Measurements from ENCODE around the gene SP100. TPM values are rescaled to one million over a fixed set of nuclear protein-coding genes. Genes with fewer than 3 reads are reported as not detected.

SP100 gene
- total and polyA plus RNA-seq, 2 of the 13 experiments (the other 11 are each of a cell fraction or from before 2014, with no cell fraction given): 12.6 to 16.5 TPM

DNA sequence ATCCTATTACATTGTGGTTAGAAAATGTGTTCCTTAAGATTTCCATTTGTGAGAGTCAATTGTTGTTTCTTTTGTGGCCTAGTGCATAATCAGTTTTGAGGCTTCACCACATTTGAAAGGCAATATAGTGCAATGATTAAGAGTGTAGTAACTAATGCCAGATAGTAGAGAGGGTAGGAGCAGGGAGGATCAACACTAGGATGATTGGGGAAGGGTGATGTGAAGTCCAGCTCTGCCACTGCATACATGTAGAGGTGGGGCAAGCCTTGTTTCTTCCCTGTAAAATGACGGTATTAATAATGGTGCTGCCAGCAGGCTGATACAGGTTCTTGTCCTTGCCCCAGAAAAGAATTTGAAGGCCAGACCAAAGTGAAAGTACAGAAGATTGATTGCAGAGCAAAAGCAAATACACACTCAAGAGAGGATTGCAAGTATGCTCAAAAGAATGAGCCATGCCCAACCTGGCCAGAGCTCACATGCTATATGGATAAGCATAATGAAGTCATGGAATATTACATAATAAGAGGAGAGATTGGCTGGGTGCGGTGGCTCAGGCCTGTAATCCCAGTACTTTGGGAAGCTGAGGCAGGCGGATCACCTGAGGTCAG, 8.0 kb downstream of the SP100 start (continued):
- TF ChIP-seq TAF15 (IDR thresholded peaks at IDR 0.05; ENCODE audit: low read depth, low read length, poor library complexity, severe bottlenecking): no peak
- TF ChIP-seq ZNF468 (CRISPR knock-in tag; IDR thresholded peaks at IDR 0.05): no peak
- no peak for TF ChIP-seq SOX6 (IDR thresholded peaks at IDR 0.05)
- peak; percentile 64 for TF ChIP-seq SOX6 (CRISPR knock-in tag; IDR thresholded peaks at IDR 0.05)
- no peak; the same call in 1 of the 2 replicates for TF ChIP-seq FOXA3 (CRISPR knock-in tag; IDR thresholded peaks at IDR 0.05)
- TF ChIP-seq FOXC1 (CRISPR knock-in tag; IDR thresholded peaks at IDR 0.05; ENCODE audit: borderline replicate concordance): no peak
- TF ChIP-seq ZNF337 (CRISPR knock-in tag; IDR thresholded peaks at IDR 0.05; ENCODE audit: borderline replicate concordance, low read depth): no peak
- TF ChIP-seq ZNF331 (CRISPR knock-in tag; IDR thresholded peaks at IDR 0.05): peak; percentile 51; the same call in 1 of the 2 replicates
- TF ChIP-seq AHDC1 (CRISPR knock-in tag; IDR thresholded peaks at IDR 0.05; ENCODE audit: borderline replicate concordance): 0 out of 2 replicates have a peak, but pooled peaks have one; percentile 32
- no peak for TF ChIP-seq JUND (CRISPR knock-in tag; IDR thresholded peaks at IDR 0.05)
- no peak for TF ChIP-seq KDM6A (CRISPR knock-in tag; IDR thresholded peaks at IDR 0.05; ENCODE audit: low read depth)
- no peak for TF ChIP-seq ZNF83 (CRISPR knock-in tag; IDR thresholded peaks at IDR 0.05; ENCODE audit: borderline replicate concordance)
- TF ChIP-seq ZNF44 (CRISPR knock-in tag; IDR thresholded peaks at IDR 0.05): no peak
- TF ChIP-seq STAG1 (CRISPR knock-in tag; IDR thresholded peaks at IDR 0.05): no peak
- TF ChIP-seq AGO1 (IDR thresholded peaks at IDR 0.05; ENCODE audit: low read depth, low read length, poor library complexity, severe bottlenecking): no peak
- peak; percentile 72 for TF ChIP-seq ZMYM2 (CRISPR knock-in tag; IDR thresholded peaks at IDR 0.05)
- TF ChIP-seq ZNF33A (CRISPR knock-in tag; IDR thresholded peaks at IDR 0.05; ENCODE audit: borderline replicate concordance): no peak
- no peak for TF ChIP-seq ZZZ3 (CRISPR knock-in tag; IDR thresholded peaks at IDR 0.05; ENCODE audit: borderline replicate concordance)
- no peak for TF ChIP-seq CTCF (CRISPR knock-in tag; IDR thresholded peaks at IDR 0.05)
- TF ChIP-seq, protein P1, sequence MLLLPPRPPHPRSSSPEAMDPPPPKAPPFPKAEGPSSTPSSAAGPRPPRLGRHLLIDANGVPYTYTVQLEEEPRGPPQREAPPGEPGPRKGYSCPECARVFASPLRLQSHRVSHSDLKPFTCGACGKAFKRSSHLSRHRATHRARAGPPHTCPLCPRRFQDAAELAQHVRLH (CRISPR knock-in tag; IDR thresholded peaks at IDR 0.05; ENCODE audit: borderline replicate concordance, low read depth): no peak
- 0 out of 2 replicates have a peak, but pooled peaks have one; percentile 40 for TF ChIP-seq NCOA2 (CRISPR knock-in tag; IDR thresholded peaks at IDR 0.05)
- TF ChIP-seq MYNN (CRISPR knock-in tag; IDR thresholded peaks at IDR 0.05; ENCODE audit: low read depth): no peak
- TF ChIP-seq NR2F2 (IDR thresholded peaks at IDR 0.05; ENCODE audit: borderline replicate concordance, low read depth): no peak
- TF ChIP-seq ZNF256 (CRISPR knock-in tag; conservative IDR thresholded peaks at IDR 0.05): no peak
- TF ChIP-seq RXRB (CRISPR knock-in tag; IDR thresholded peaks at IDR 0.05; ENCODE audit: borderline replicate concordance): 0 out of 2 replicates have a peak, but pooled peaks have one; percentile 11

Data from HepG2 (cell line).